ENCODE results near the gene DMD. TPM values are rescaled to one million over a fixed set of nuclear protein-coding genes. Genes with fewer than 3 reads are reported as not detected.

DMD gene
- total RNA-seq, 2 donors from 2014 or later: 19.6 to 24.9 TPM

- H3K36me3 Mint-ChIP-seq (ENCODE audit: low read depth): peaks cover 10% of the 10 kb centered on the region
- no peaks in the 10 kb centered on the region for H3K27me3 Mint-ChIP-seq (ENCODE audit: insufficient read depth)
- DNase-seq: no peak
- no peaks in the 10 kb centered on the region for H3K9me3 ChIP-seq (ENCODE audit: control insufficient read depth, low read length)
- H3K4me3 Mint-ChIP-seq: no peak overlapping the region
- peaks cover 54% of the 10 kb centered on the region for H3K9me3 Mint-ChIP-seq
- H3K4me3 ChIP-seq (ENCODE audit: low read length): no peak overlapping the region
- no peaks in the 10 kb centered on the region for H3K4me1 ChIP-seq (ENCODE audit: control insufficient read depth, insufficient read depth, low read length)
- no peak overlapping the region for H3K27ac ChIP-seq (ENCODE audit: low read depth, low read length)
- 93 to 100% methylated on average over 3 to 8 of the region's 11 CpGs for WGBS, 2 experiments (ENCODE audit: insufficient coverage in 1 of 2, insufficient read length in 1 of 2)
- H3K27ac Mint-ChIP-seq: no peak overlapping the region
- no peaks in the 10 kb centered on the region for H3K36me3 ChIP-seq (ENCODE audit: control insufficient read depth, insufficient read depth, low read length)
- no peak for TF ChIP-seq CTCF (conservative IDR thresholded peaks at IDR 0.05)
- no peaks in the 10 kb centered on the region for H3K4me1 Mint-ChIP-seq
- no peak overlapping the region for H3K9ac ChIP-seq (ENCODE audit: extremely low read depth, low read length, poor library complexity, severe bottlenecking)
- H3K27me3 ChIP-seq (ENCODE audit: control insufficient read depth, insufficient read depth, low read length, poor library complexity, severe bottlenecking): no peaks in the 10 kb centered on the region
Measured at GRCh38 chrX:31190221-31190975, 2021.0 kb downstream of the DMD start.

GRCh38 chrX:31186693-31187338 is 2024.5 kb downstream of the DMD start:
- 100% methylated on average over 3 of the region's 3 CpGs; no CpG with 5 or more reads in 1 of the 2 experiments for WGBS, 2 experiments (ENCODE audit: insufficient coverage in 1 of 2, insufficient read length in 1 of 2)
- peaks cover 13% of the 10 kb centered on the region for H3K4me1 Mint-ChIP-seq
- DNase-seq: no peak

GRCh38 chrX:31185884-31186283 is 2025.5 kb downstream of the DMD start:
- Histone ChIP-seq H3K4me1 (ENCODE audit: control insufficient read depth, insufficient read depth, low read length) (no peaks in the 10 kb centered on the region), H3K4me3 (ENCODE audit: low read length) (no peak overlapping the region), H3K9me3 (ENCODE audit: control insufficient read depth, low read length) (no peaks in the 10 kb centered on the region), H3K27me3 (ENCODE audit: control insufficient read depth, insufficient read depth, low read length, poor library complexity, severe bottlenecking) (no peaks in the 10 kb centered on the region), H3K36me3 (ENCODE audit: control insufficient read depth, insufficient read depth, low read length) (no peaks in the 10 kb centered on the region), H3K27ac (ENCODE audit: low read depth, low read length) (no peak overlapping the region), H3K9ac (ENCODE audit: extremely low read depth, low read length, poor library complexity, severe bottlenecking) (no peak overlapping the region)
- WGBS, 2 experiments (ENCODE audit: insufficient coverage in 1 of 2, insufficient read length in 1 of 2): 89% methylated on average over 1 of the region's 1 CpG; no CpG with 5 or more reads in 1 of the 2 experiments
- Mint-ChIP-seq H3K4me1 (peaks cover 14% of the 10 kb centered on the region), H3K27me3 (ENCODE audit: insufficient read depth) (no peaks in the 10 kb centered on the region), H3K4me3 (no peak overlapping the region), H3K9me3 (peaks cover 39% of the 10 kb centered on the region), H3K27ac (no peak overlapping the region), H3K36me3 (ENCODE audit: low read depth) (peaks cover 2% of the 10 kb centered on the region)
- no peak for DNase-seq
- no peak for TF ChIP-seq CTCF (conservative IDR thresholded peaks at IDR 0.05)

More at GRCh38 chrX:31186693-31187338, 2024.5 kb downstream of the DMD start:
- H3K4me3 ChIP-seq (ENCODE audit: low read length): no peak overlapping the region
- no peak overlapping the region for H3K9ac ChIP-seq (ENCODE audit: extremely low read depth, low read length, poor library complexity, severe bottlenecking)
- no peaks in the 10 kb centered on the region for H3K9me3 ChIP-seq (ENCODE audit: control insufficient read depth, low read length)
- Mint-ChIP-seq H3K27ac (no peak overlapping the region), H3K4me3 (no peak overlapping the region), H3K27me3 (ENCODE audit: insufficient read depth) (no peaks in the 10 kb centered on the region), H3K9me3 (peaks cover 45% of the 10 kb centered on the region), H3K36me3 (ENCODE audit: low read depth) (peaks cover 2% of the 10 kb centered on the region)
- H3K27me3 ChIP-seq (ENCODE audit: control insufficient read depth, insufficient read depth, low read length, poor library complexity, severe bottlenecking): no peaks in the 10 kb centered on the region
- no peak for TF ChIP-seq CTCF (conservative IDR thresholded peaks at IDR 0.05)
- no peaks in the 10 kb centered on the region for H3K4me1 ChIP-seq (ENCODE audit: control insufficient read depth, insufficient read depth, low read length)
- H3K36me3 ChIP-seq (ENCODE audit: control insufficient read depth, insufficient read depth, low read length): no peaks in the 10 kb centered on the region
- no peak overlapping the region for H3K27ac ChIP-seq (ENCODE audit: low read depth, low read length)
